Panc1 (cell line): ENCODE measurements around the gene EXD3.

Experiments used
- POLR2AphosphoS5 ChIP-seq: IDR thresholded peaks from 2 replicates; pipeline ENCODE4 v1.6.1; 2012; ENCODE audit warnings: mild to moderate bottlenecking, low read depth, low read length, moderate library complexity
- TF ChIP-seq, protein P1 (sequence below): fragments of 450-650 bp; IDR thresholded peaks from 2 replicates; pipeline ENCODE4 v1.5.1; 2017; ENCODE audit warnings: mild to moderate bottlenecking
- TF ChIP-seq, protein P2 (sequence below), 2 experiments: IDR thresholded peaks; 2 replicates each; pipeline ENCODE4 v1.6.1; 2011 to 2012; ENCODE audit warnings: low read depth in 2 of 2, control low read depth in 1 of 2, low read length in 1 of 2, mild to moderate bottlenecking in 1 of 2, moderate library complexity in 1 of 2; ENCODE audit not compliant: insufficient read depth in 1 of 2

DNA sequence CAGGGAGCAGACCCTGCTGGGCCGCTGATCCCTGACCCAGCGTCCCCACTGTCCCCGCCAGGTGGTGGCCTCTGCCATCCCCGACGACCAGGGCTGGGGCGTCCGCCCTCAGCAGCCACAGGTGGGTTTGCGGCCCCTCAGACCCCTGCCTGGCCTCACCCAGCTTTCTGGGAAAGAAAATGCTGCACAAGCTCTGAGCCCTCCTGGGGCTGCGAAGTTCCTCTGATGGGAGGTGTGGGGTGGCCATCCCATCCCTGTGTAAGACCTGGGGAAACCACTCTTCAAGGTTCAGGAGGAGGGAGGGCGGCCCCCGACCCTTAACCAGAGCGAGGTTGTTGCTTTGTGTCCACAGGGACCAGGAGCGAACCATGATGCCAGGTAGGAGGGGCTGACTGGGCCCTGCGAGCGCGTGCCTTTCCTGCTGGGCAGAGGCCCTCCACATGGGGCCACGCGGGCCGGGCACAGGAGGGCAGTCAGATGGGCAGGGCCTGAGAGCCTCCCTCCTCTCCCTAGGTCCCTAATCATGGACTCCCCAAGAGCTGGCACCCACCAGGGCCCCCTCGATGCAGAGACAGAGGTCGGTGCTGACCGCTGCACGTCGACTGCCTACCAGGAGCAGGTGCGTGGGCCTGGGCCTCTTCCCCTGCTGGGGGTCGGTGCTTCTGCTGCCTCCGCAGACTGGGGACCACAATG, 7.9 kb upstream of the EXD3 start:
- no peak for TF ChIP-seq POLR2AphosphoS5
- TF ChIP-seq, protein P1, sequence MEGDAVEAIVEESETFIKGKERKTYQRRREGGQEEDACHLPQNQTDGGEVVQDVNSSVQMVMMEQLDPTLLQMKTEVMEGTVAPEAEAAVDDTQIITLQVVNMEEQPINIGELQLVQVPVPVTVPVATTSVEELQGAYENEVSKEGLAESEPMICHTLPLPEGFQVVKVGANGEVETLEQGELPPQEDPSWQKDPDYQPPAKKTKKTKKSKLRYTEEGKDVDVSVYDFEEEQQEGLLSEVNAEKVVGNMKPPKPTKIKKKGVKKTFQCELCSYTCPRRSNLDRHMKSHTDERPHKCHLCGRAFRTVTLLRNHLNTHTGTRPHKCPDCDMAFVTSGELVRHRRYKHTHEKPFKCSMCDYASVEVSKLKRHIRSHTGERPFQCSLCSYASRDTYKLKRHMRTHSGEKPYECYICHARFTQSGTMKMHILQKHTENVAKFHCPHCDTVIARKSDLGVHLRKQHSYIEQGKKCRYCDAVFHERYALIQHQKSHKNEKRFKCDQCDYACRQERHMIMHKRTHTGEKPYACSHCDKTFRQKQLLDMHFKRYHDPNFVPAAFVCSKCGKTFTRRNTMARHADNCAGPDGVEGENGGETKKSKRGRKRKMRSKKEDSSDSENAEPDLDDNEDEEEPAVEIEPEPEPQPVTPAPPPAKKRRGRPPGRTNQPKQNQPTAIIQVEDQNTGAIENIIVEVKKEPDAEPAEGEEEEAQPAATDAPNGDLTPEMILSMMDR, result no peak
- TF ChIP-seq, protein P2, sequence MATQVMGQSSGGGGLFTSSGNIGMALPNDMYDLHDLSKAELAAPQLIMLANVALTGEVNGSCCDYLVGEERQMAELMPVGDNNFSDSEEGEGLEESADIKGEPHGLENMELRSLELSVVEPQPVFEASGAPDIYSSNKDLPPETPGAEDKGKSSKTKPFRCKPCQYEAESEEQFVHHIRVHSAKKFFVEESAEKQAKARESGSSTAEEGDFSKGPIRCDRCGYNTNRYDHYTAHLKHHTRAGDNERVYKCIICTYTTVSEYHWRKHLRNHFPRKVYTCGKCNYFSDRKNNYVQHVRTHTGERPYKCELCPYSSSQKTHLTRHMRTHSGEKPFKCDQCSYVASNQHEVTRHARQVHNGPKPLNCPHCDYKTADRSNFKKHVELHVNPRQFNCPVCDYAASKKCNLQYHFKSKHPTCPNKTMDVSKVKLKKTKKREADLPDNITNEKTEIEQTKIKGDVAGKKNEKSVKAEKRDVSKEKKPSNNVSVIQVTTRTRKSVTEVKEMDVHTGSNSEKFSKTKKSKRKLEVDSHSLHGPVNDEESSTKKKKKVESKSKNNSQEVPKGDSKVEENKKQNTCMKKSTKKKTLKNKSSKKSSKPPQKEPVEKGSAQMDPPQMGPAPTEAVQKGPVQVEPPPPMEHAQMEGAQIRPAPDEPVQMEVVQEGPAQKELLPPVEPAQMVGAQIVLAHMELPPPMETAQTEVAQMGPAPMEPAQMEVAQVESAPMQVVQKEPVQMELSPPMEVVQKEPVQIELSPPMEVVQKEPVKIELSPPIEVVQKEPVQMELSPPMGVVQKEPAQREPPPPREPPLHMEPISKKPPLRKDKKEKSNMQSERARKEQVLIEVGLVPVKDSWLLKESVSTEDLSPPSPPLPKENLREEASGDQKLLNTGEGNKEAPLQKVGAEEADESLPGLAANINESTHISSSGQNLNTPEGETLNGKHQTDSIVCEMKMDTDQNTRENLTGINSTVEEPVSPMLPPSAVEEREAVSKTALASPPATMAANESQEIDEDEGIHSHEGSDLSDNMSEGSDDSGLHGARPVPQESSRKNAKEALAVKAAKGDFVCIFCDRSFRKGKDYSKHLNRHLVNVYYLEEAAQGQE (IDR thresholded peaks at IDR 0.05; ENCODE audit: insufficient read depth in 1 of 2, low read depth in 2 of 2, low read length in 1 of 2), result no peak
